GM13976 (cell line): Measurements from ENCODE around the gene SERPINC1.

ENCODE experiments used
- DNase-seq: peaks from one replicate; pipeline ENCODE4 v3.0.0; 2012; ENCODE audit warnings: low spot score
- in situ Hi-C: fragments of 300-500 bp; cut with MboI; formaldehyde crosslinking; loops from one replicate; pipeline ENCODE4 v1.12.0; 2022; ENCODE audit warnings: low sequenced_read_pairs, mixed read lengths, inconsistent platforms; ENCODE audit not compliant: unreplicated experiment
- TF ChIP-seq, protein P1 (sequence below): IDR thresholded peaks from 2 replicates; pipeline ENCODE4 v1.5.1; 2012; ENCODE audit warnings: borderline replicate concordance, mild to moderate bottlenecking; ENCODE audit not compliant: insufficient read depth; ENCODE audit errors: extremely low read depth, missing control alignments, control extremely low read depth

Gene SERPINC1

GRCh38 chr1:173857363-173857917 is 59.7 kb downstream of the SERPINC1 start:
- TF ChIP-seq, protein P1, sequence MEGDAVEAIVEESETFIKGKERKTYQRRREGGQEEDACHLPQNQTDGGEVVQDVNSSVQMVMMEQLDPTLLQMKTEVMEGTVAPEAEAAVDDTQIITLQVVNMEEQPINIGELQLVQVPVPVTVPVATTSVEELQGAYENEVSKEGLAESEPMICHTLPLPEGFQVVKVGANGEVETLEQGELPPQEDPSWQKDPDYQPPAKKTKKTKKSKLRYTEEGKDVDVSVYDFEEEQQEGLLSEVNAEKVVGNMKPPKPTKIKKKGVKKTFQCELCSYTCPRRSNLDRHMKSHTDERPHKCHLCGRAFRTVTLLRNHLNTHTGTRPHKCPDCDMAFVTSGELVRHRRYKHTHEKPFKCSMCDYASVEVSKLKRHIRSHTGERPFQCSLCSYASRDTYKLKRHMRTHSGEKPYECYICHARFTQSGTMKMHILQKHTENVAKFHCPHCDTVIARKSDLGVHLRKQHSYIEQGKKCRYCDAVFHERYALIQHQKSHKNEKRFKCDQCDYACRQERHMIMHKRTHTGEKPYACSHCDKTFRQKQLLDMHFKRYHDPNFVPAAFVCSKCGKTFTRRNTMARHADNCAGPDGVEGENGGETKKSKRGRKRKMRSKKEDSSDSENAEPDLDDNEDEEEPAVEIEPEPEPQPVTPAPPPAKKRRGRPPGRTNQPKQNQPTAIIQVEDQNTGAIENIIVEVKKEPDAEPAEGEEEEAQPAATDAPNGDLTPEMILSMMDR = no peak
- in situ Hi-C loops = no loop called here
- DNase-seq = no peak

- DNase-seq = no peak
- in situ Hi-C loops = no loop called here
- TF ChIP-seq, protein P1 = no peak
These were observed 60.2 kb downstream of the SERPINC1 start for GRCh38 chr1:173856903-173857302.

DNA sequence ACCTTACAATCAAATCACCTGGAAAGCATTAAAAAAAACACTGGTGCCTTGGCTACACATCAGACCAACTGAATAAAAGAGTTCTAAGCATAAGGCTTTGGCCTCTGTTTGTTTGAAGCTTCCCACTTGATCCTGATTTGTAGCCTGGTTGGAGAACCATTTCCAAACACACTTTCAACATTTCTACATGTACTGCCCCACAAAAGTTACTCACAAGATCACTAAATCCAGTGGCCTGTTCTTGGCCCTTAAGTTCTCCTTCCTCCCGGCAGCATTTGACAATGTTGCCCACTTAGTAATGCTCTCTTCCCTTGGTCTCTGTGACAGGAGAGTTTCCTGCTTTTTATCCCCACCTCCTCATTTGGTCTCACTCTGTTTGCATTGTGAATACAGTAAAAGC is 61.1 kb downstream of the SERPINC1 start:
- no peak for DNase-seq
- in situ Hi-C loops = no loop called here
- TF ChIP-seq, protein P1 = no peak
